PC-9 (cell line): ENCODE measurements around the gene DTX1. TPM values are rescaled to one million over a fixed set of nuclear protein-coding genes. Genes with fewer than 3 reads are reported as not detected.

ENCODE experiments used
- BruUV-seq: library from RNA; stranded (reverse); fragments of 400-500 nt; replicated peaks from 2 replicates; lab custom pipeline; 2021; lab: Mats Ljungman, UMichigan
- CTCF ChIA-PET: fragments of 300-600 bp; sonication (Branson Sonifier 250); formaldehyde crosslinking; loops from one replicate; lab custom pipeline; 2022; ENCODE audit warnings: antibody characterized with exemption; lab: Charles Lee
- POLR2A ChIA-PET: fragments of 300-600 bp; sonication (Branson Sonifier 250); formaldehyde crosslinking; loops from one replicate; lab custom pipeline; 2022; ENCODE audit warnings: antibody characterized with exemption; ENCODE audit not compliant: unreplicated experiment; lab: Charles Lee
- DNase-seq, 2 experiments: peaks; one replicate each; pipeline versions ENCODE4 v3.0.0 to v3.0.0-alpha.2; 2015 to 2022; ENCODE audit warnings: mixed read lengths in 1 of 2
- H2AFZ ChIP-seq: fragments of 200-600 bp; sonication (generic); 2 replicates; pipeline ENCODE4 v1.8.1; 2017; ENCODE audit warnings: antibody characterized with exemption
- H3F3A ChIP-seq: fragments of 200-600 bp; sonication (generic); 2 replicates; pipeline ENCODE4 v1.8.1; 2017; ENCODE audit warnings: antibody characterized with exemption, mild to moderate bottlenecking, low read depth; ENCODE audit not compliant: insufficient read depth
- H3K27ac ChIP-seq: fragments of 200-600 bp; sonication (generic); 2 replicates; pipeline ENCODE4 v1.6.1; 2016; ENCODE audit warnings: mixed run types
- H3K27me3 ChIP-seq: fragments of 200-600 bp; sonication (generic); 2 replicates; pipeline ENCODE4 v1.6.1; 2016; ENCODE audit warnings: low read depth, mixed run types; ENCODE audit not compliant: insufficient read depth
- H3K36me3 ChIP-seq: fragments of 200-600 bp; sonication (generic); 2 replicates; pipeline ENCODE4 v1.6.1; 2016; ENCODE audit warnings: low read depth, mixed run types
- H3K4me1 ChIP-seq: fragments of 200-600 bp; sonication (generic); replicated peaks from 2 replicates; pipeline ENCODE4 v1.6.1; 2016; ENCODE audit warnings: mixed run types; ENCODE audit not compliant: insufficient read depth
- H3K4me2 ChIP-seq: fragments of 200-600 bp; sonication (generic); 2 replicates; pipeline ENCODE4 v1.6.1; 2017; ENCODE audit warnings: mixed run types
- H3K4me3 ChIP-seq: fragments of 200-600 bp; sonication (generic); 2 replicates; pipeline ENCODE4 v1.6.1; 2016; ENCODE audit warnings: mixed run types
- H3K79me2 ChIP-seq: fragments of 200-600 bp; sonication (generic); 2 replicates; pipeline ENCODE4 v1.6.1; 2017; ENCODE audit warnings: low read depth, mixed run types
- H3K9me2 ChIP-seq: fragments of 200-600 bp; sonication (generic); 2 replicates; pipeline ENCODE4 v1.8.1; 2017; ENCODE audit warnings: mild to moderate bottlenecking; ENCODE audit not compliant: insufficient read depth
- H3K9me3 ChIP-seq: fragments of 200-600 bp; sonication (generic); 2 replicates; pipeline ENCODE4 v1.8.1; 2016; ENCODE audit warnings: low read depth; ENCODE audit not compliant: insufficient read depth
- H4K20me1 ChIP-seq: fragments of 200-600 bp; sonication (generic); 2 replicates; pipeline ENCODE4 v1.8.1; 2017; ENCODE audit not compliant: insufficient read depth
- CTCF ChIP-seq: fragments of 200-600 bp; sonication (generic); conservative IDR thresholded peaks from 2 replicates; pipeline ENCODE4 v1.6.1; 2017; ENCODE audit warnings: mixed run types, antibody characterized with exemption, mild to moderate bottlenecking, moderate library complexity
- EZH2 ChIP-seq: fragments of 200-600 bp; sonication (generic); IDR thresholded peaks from 2 replicates; pipeline ENCODE4 v1.8.0; 2017; ENCODE audit warnings: antibody characterized with exemption, low read depth
- intact Hi-C: fragments of 100-400 bp; cut with micrococcal nuclease; formaldehyde crosslinking; loops from one replicate; pipeline ENCODE4 v1.10.0; 2022; ENCODE audit not compliant: unreplicated experiment
- total RNA-seq: library from RNA; stranded (reverse); gene quantifications from 2 replicates; pipeline ENCODE4 v1.2.3, GENCODE V29; 2021

The DTX1 gene
- total RNA-seq, 1 experiment from 2014 or later: 0.13 TPM

- CTCF ChIA-PET: no interaction called here
- Histone ChIP-seq H3K9me3 (no peaks in the 10 kb centered on the region), H3K9me2 (no peaks in the 10 kb centered on the region), H3F3A (0 out of 2 replicates have a peak, but pooled peaks cover 4% of the 10 kb centered on the region), H3K4me2 (no peak overlapping the region), H4K20me1 (no peaks in the 10 kb centered on the region), H3K4me1 (no peaks in the 10 kb centered on the region), H2AFZ (no peak overlapping the region), H3K4me3 (no peak overlapping the region), H3K27me3 (peaks cover 4% of the 10 kb centered on the region; the same call in 1 of the 2 replicates), H3K79me2 (no peaks in the 10 kb centered on the region), H3K27ac (no peak overlapping the region), H3K36me3 (no peaks in the 10 kb centered on the region)
- BruUV-seq: no TSS peak
- intact Hi-C loops: no loop called here
- TF ChIP-seq EZH2 (no peak), CTCF (no peak)
- POLR2A ChIA-PET: no interaction called here
- DNase-seq: no peak
These were observed 35.0 kb upstream of the DTX1 start for GRCh38 chr12:113021500-113021899.

GRCh38 chr12:113022563-113023297 is 33.8 kb upstream of the DTX1 start:
- Histone ChIP-seq H3K9me3 (no peaks in the 10 kb centered on the region), H3K36me3 (no peaks in the 10 kb centered on the region), H3K27ac (no peak overlapping the region), H3K9me2 (no peaks in the 10 kb centered on the region), H3K79me2 (no peaks in the 10 kb centered on the region), H2AFZ (no peak overlapping the region), H3K4me2 (no peak overlapping the region), H3K27me3 (peaks cover 4% of the 10 kb centered on the region; the same call in 1 of the 2 replicates), H4K20me1 (no peaks in the 10 kb centered on the region), H3K4me3 (no peak overlapping the region), H3F3A (0 out of 2 replicates have a peak, but pooled peaks cover 4% of the 10 kb centered on the region), H3K4me1 (no peaks in the 10 kb centered on the region)
- no peak for DNase-seq
- POLR2A ChIA-PET: no interaction called here
- CTCF ChIA-PET: no interaction called here
- no TSS peak for BruUV-seq
- TF ChIP-seq EZH2: no peak
- TF ChIP-seq CTCF: no peak
- intact Hi-C loops: no loop called here

GRCh38 chr12:113027726-113028125 is 28.8 kb upstream of the DTX1 start:
- CTCF ChIA-PET: no interaction called here
- Histone ChIP-seq H3K36me3 (no peaks in the 10 kb centered on the region), H3K27me3 (peaks cover under 1% of the 10 kb centered on the region; the same call in 1 of the 2 replicates), H4K20me1 (no peaks in the 10 kb centered on the region), H3K4me3 (no peak overlapping the region), H3K79me2 (no peaks in the 10 kb centered on the region), H3K4me2 (no peak overlapping the region), H3K27ac (no peak overlapping the region), H3K9me2 (no peaks in the 10 kb centered on the region), H2AFZ (no peak overlapping the region), H3K9me3 (no peaks in the 10 kb centered on the region), H3F3A (no peaks in the 10 kb centered on the region), H3K4me1 (no peaks in the 10 kb centered on the region)
- POLR2A ChIA-PET: no interaction called here
- TF ChIP-seq CTCF: no peak
- no peak for TF ChIP-seq EZH2
- no TSS peak for BruUV-seq
- intact Hi-C loops: no loop called here
- DNase-seq: no peak
